Measurements from ENCODE around the gene ANTXR2.

ANTXR2 gene

DNA sequence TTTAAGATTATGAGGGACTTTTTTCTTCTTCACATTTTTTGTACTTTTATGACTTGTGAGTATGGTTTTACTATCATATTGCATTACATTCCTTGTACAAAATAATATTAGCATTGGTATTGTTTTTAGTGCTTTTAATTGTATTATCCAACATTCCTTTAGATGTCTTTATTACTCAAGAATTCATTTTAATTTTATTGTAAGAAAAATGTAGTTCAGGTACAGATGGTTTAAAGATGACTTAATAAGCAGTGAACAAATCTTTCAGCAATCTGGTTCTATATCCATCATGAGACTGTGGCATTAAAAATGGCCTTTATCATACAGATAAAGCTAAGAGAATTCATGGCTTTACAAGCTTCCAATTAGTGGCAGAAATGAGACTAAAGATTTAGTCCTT, 191.6 kb downstream of the ANTXR2 start:
- Histone ChIP-seq H2AFZ (ENCODE audit: low read length) (no peak overlapping the region), H3K36me3 (replicated peaks; ENCODE audit: insufficient read depth, low read length) (no peaks in the 10 kb centered on the region), H3K4me3 (ENCODE audit: low read length) (no peak overlapping the region), H3K4me1 (ENCODE audit: low read length) (no peaks in the 10 kb centered on the region), H3K9ac (ENCODE audit: low read length) (no peak overlapping the region), H3F3A (ENCODE audit: insufficient read depth, low read length) (no peaks in the 10 kb centered on the region), H3K9me3 (replicated peaks; ENCODE audit: insufficient read depth, low read length) (no peaks in the 10 kb centered on the region), H3K9me2 (replicated peaks; ENCODE audit: insufficient read depth, low read length) (no peaks in the 10 kb centered on the region), H3K4me2 (ENCODE audit: low read depth, low read length) (no peak overlapping the region), H3K79me2 (ENCODE audit: low read length) (no peaks in the 10 kb centered on the region), H4K20me1 (ENCODE audit: insufficient read depth, low read length) (no peaks in the 10 kb centered on the region), H3K27me3 (replicated peaks; ENCODE audit: insufficient read depth, low read length) (no peaks in the 10 kb centered on the region), H3K27ac (ENCODE audit: low read length) (no peak overlapping the region)
- no peak for DNase-seq
- TF ChIP-seq EZH2 (optimal IDR thresholded peaks at IDR 0.05; ENCODE audit: low read depth, low read length) (no peak), EZH2phosphoT487 (IDR thresholded peaks at IDR 0.05; ENCODE audit: low read length) (no peak)
- TF ChIP-seq, protein P1, sequence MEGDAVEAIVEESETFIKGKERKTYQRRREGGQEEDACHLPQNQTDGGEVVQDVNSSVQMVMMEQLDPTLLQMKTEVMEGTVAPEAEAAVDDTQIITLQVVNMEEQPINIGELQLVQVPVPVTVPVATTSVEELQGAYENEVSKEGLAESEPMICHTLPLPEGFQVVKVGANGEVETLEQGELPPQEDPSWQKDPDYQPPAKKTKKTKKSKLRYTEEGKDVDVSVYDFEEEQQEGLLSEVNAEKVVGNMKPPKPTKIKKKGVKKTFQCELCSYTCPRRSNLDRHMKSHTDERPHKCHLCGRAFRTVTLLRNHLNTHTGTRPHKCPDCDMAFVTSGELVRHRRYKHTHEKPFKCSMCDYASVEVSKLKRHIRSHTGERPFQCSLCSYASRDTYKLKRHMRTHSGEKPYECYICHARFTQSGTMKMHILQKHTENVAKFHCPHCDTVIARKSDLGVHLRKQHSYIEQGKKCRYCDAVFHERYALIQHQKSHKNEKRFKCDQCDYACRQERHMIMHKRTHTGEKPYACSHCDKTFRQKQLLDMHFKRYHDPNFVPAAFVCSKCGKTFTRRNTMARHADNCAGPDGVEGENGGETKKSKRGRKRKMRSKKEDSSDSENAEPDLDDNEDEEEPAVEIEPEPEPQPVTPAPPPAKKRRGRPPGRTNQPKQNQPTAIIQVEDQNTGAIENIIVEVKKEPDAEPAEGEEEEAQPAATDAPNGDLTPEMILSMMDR (IDR thresholded peaks at IDR 0.05; ENCODE audit: low read length) = no peak

DNA sequence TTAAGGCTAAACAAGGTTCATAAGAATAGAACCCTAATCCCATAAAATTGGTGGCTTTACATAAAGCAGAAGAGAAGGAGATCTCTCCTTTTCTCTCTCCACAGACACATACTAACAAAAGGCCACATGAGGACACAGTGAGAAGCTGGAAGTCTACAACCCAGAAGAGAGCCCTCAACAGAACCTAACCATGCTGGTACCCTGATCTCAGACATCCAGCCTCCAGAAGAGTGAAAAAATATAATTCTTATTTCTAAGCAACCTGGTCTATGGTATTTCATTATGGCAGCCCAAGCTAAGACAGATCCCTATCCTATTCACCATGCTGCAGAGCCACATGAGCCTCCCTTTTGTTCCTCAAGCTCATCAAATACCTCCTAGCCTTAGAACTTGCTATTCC, 195.5 kb downstream of the ANTXR2 start:
- Histone ChIP-seq H3K4me3 (ENCODE audit: low read length) (no peak overlapping the region), H3K4me2 (ENCODE audit: low read depth, low read length) (no peak overlapping the region), H3K4me1 (ENCODE audit: low read length) (no peaks in the 10 kb centered on the region), H3K36me3 (replicated peaks; ENCODE audit: insufficient read depth, low read length) (no peaks in the 10 kb centered on the region), H3K9ac (ENCODE audit: low read length) (no peak overlapping the region), H3K27ac (ENCODE audit: low read length) (no peak overlapping the region), H3K27me3 (replicated peaks; ENCODE audit: insufficient read depth, low read length) (no peaks in the 10 kb centered on the region), H3K9me2 (replicated peaks; ENCODE audit: insufficient read depth, low read length) (no peaks in the 10 kb centered on the region), H3F3A (ENCODE audit: insufficient read depth, low read length) (no peaks in the 10 kb centered on the region), H2AFZ (ENCODE audit: low read length) (no peak overlapping the region), H4K20me1 (ENCODE audit: insufficient read depth, low read length) (no peaks in the 10 kb centered on the region), H3K79me2 (ENCODE audit: low read length) (no peaks in the 10 kb centered on the region), H3K9me3 (replicated peaks; ENCODE audit: insufficient read depth, low read length) (no peaks in the 10 kb centered on the region)
- no peak for DNase-seq
- TF ChIP-seq EZH2 (optimal IDR thresholded peaks at IDR 0.05; ENCODE audit: low read depth, low read length) (no peak), EZH2phosphoT487 (IDR thresholded peaks at IDR 0.05; ENCODE audit: low read length) (no peak)
- TF ChIP-seq, protein P1 (IDR thresholded peaks at IDR 0.05; ENCODE audit: low read length) = no peak

DNA sequence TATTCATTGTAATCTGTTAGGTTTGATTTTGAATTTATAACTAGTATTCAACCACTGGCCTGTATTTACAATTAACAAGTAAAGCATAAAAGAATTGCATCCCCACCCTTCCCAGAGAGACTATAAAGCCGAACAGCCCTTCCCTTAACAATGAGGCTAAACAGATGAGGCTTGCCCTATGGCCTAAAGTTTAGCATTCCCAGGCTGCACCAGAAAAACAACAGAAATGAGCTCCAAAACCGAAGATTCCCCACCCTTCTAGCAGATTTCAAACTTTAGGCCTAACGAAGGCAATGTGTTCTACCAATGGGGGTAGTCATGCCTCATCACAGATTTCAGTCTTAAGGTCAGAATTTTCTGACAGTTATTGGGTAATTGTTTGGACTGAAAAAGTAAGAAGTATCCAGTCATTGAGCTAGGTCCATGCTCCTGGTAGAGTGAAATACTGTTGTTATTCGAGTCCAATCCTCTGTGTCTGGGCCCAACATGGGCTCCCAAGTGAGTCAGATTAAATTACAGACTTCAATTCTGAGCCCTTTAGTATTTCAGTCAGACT, 197.6 kb downstream of the ANTXR2 start:
- no peaks in the 10 kb centered on the region for H3K79me2 ChIP-seq (ENCODE audit: low read length)

More for the DNA sequence above, 197.6 kb downstream of the ANTXR2 start:
- no peaks in the 10 kb centered on the region for H3K27me3 ChIP-seq (replicated peaks; ENCODE audit: insufficient read depth, low read length)
- no peak overlapping the region for H3K9ac ChIP-seq (ENCODE audit: low read length)
- H2AFZ ChIP-seq (ENCODE audit: low read length) = no peak overlapping the region
- no peaks in the 10 kb centered on the region for H4K20me1 ChIP-seq (ENCODE audit: insufficient read depth, low read length)
- H3K4me1 ChIP-seq (ENCODE audit: low read length) = no peaks in the 10 kb centered on the region
- no peaks in the 10 kb centered on the region for H3K9me3 ChIP-seq (replicated peaks; ENCODE audit: insufficient read depth, low read length)
- DNase-seq = no peak
- no peak overlapping the region for H3K4me3 ChIP-seq (ENCODE audit: low read length)
- H3F3A ChIP-seq (ENCODE audit: insufficient read depth, low read length) = no peaks in the 10 kb centered on the region
- no peaks in the 10 kb centered on the region for H3K36me3 ChIP-seq (replicated peaks; ENCODE audit: insufficient read depth, low read length)
- H3K27ac ChIP-seq (ENCODE audit: low read length) = no peak overlapping the region
- H3K4me2 ChIP-seq (ENCODE audit: low read depth, low read length) = no peak overlapping the region
- TF ChIP-seq, protein P1 (IDR thresholded peaks at IDR 0.05; ENCODE audit: low read length) = no peak
- TF ChIP-seq EZH2 (optimal IDR thresholded peaks at IDR 0.05; ENCODE audit: low read depth, low read length) (no peak), EZH2phosphoT487 (IDR thresholded peaks at IDR 0.05; ENCODE audit: low read length) (no peak)
- no peaks in the 10 kb centered on the region for H3K9me2 ChIP-seq (replicated peaks; ENCODE audit: insufficient read depth, low read length)

Data from MM.1S (cell line).